ENCODE measurements around the gene KIDINS220.

The KIDINS220 gene

GRCh38 chr2:8805278-8806210 is 31.9 kb downstream of the KIDINS220 start:
- no peak for DNase-seq (ENCODE audit: low read depth in 2 of 2)

GRCh38 chr2:8803658-8804379 is 33.6 kb downstream of the KIDINS220 start:
- DNase-seq (ENCODE audit: low read depth in 2 of 2), result no peak

- no peak for DNase-seq (ENCODE audit: low read depth in 2 of 2)
Observed at GRCh38 chr2:8802741-8803140, 34.7 kb downstream of the KIDINS220 start.

GRCh38 chr2:8800821-8801220 is 36.6 kb downstream of the KIDINS220 start:
- no peak for DNase-seq (ENCODE audit: low read depth in 2 of 2)

GRCh38 chr2:8800218-8800617 is 37.2 kb downstream of the KIDINS220 start:
- no peak for DNase-seq (ENCODE audit: low read depth in 2 of 2)

- DNase-seq (ENCODE audit: low read depth in 2 of 2), result no peak
Observed at GRCh38 chr2:8799004-8799403, 38.4 kb downstream of the KIDINS220 start.

GRCh38 chr2:8798393-8798792 is 39.0 kb downstream of the KIDINS220 start:
- no peak for DNase-seq (ENCODE audit: low read depth in 2 of 2)

GRCh38 chr2:8797682-8798081 is 39.7 kb downstream of the KIDINS220 start:
- no peak for DNase-seq (ENCODE audit: low read depth in 2 of 2)

- no peak for DNase-seq (ENCODE audit: low read depth in 2 of 2)
Observed at GRCh38 chr2:8796878-8797550, 40.4 kb downstream of the KIDINS220 start.

- DNase-seq (ENCODE audit: low read depth in 2 of 2), result no peak
Observed at GRCh38 chr2:8796315-8796848, 41.0 kb downstream of the KIDINS220 start.

GRCh38 chr2:8794923-8795825 is 42.2 kb downstream of the KIDINS220 start:
- DNase-seq (ENCODE audit: low read depth in 2 of 2), result no peak

GRCh38 chr2:8790739-8791162 is 46.7 kb downstream of the KIDINS220 start:
- no peak for DNase-seq (ENCODE audit: low read depth in 2 of 2)

- DNase-seq (ENCODE audit: low read depth in 2 of 2), result no peak
Observed at GRCh38 chr2:8786463-8786862, 51.0 kb downstream of the KIDINS220 start.

- DNase-seq (ENCODE audit: low read depth in 2 of 2), result no peak
Observed at GRCh38 chr2:8779795-8780671, 57.4 kb downstream of the KIDINS220 start.

GRCh38 chr2:8774371-8774770 is 63.0 kb downstream of the KIDINS220 start:
- no peak for DNase-seq (ENCODE audit: low read depth in 2 of 2)

- DNase-seq (ENCODE audit: low read depth in 2 of 2), result no peak
Observed at GRCh38 chr2:8767324-8767723, 70.1 kb downstream of the KIDINS220 start.

- DNase-seq (ENCODE audit: low read depth in 2 of 2), result no peak
Observed at GRCh38 chr2:8761529-8762164, 75.8 kb downstream of the KIDINS220 start.

GRCh38 chr2:8756716-8757115 is 80.7 kb downstream of the KIDINS220 start:
- DNase-seq (ENCODE audit: low read depth in 2 of 2), result no peak

- DNase-seq (ENCODE audit: low read depth in 2 of 2), result no peak
Observed at GRCh38 chr2:8756230-8756629, 81.2 kb downstream of the KIDINS220 start.
